ENCODE results near the gene ANGPTL8.

ANGPTL8 gene

GRCh38 chr19:11269408-11269807 lies 30.0 kb downstream of the ANGPTL8 start:
- H3K4me3 ChIP-seq (ENCODE audit: low read depth, low read length), result no peak overlapping the region
- in situ Hi-C loops (cut with HindIII; ENCODE audit: low sequenced_read_pairs), result no loop called here

GRCh38 chr19:11273296-11273695 lies 33.9 kb downstream of the ANGPTL8 start:
- in situ Hi-C loops (cut with HindIII; ENCODE audit: low sequenced_read_pairs), result no loop called here
- no peak for TF ChIP-seq CTCF (IDR thresholded peaks at IDR 0.05; ENCODE audit: low read depth, low read length)
- H3K4me3 ChIP-seq (ENCODE audit: low read depth, low read length), result no peak overlapping the region
- no peak for DNase-seq (ENCODE audit: low read depth, low spot score)

More at GRCh38 chr19:11269408-11269807, 30.0 kb downstream of the ANGPTL8 start:
- no peak for TF ChIP-seq CTCF (IDR thresholded peaks at IDR 0.05; ENCODE audit: low read depth, low read length)
- peak; percentile 35 for DNase-seq (ENCODE audit: low read depth, low spot score)

- H3K4me3 ChIP-seq (ENCODE audit: low read depth, low read length), result no peak overlapping the region
- in situ Hi-C loops (cut with HindIII; ENCODE audit: low sequenced_read_pairs), result no loop called here
- DNase-seq (ENCODE audit: low read depth, low spot score), result no peak
- no peak for TF ChIP-seq CTCF (IDR thresholded peaks at IDR 0.05; ENCODE audit: low read depth, low read length)
Measured at GRCh38 chr19:11273989-11274388, 34.6 kb downstream of the ANGPTL8 start.

- no peak for DNase-seq (ENCODE audit: low read depth, low spot score)
- no peak for TF ChIP-seq CTCF (IDR thresholded peaks at IDR 0.05; ENCODE audit: low read depth, low read length)
- no peak overlapping the region for H3K4me3 ChIP-seq (ENCODE audit: low read depth, low read length)
- in situ Hi-C loops (cut with HindIII; ENCODE audit: low sequenced_read_pairs), result no loop called here
Measured at GRCh38 chr19:11274533-11275086, 35.2 kb downstream of the ANGPTL8 start.

- no peak for DNase-seq (ENCODE audit: low read depth, low spot score)
- in situ Hi-C loops (cut with HindIII; ENCODE audit: low sequenced_read_pairs), result no loop called here
- no peak overlapping the region for H3K4me3 ChIP-seq (ENCODE audit: low read depth, low read length)
- no peak for TF ChIP-seq CTCF (IDR thresholded peaks at IDR 0.05; ENCODE audit: low read depth, low read length)
Measured at GRCh38 chr19:11278670-11279069, 39.3 kb downstream of the ANGPTL8 start.

GRCh38 chr19:11279505-11280236 lies 40.3 kb downstream of the ANGPTL8 start:
- in situ Hi-C loops (cut with HindIII; ENCODE audit: low sequenced_read_pairs), result no loop called here
- TF ChIP-seq CTCF (IDR thresholded peaks at IDR 0.05; ENCODE audit: low read depth, low read length), result no peak
- no peak for DNase-seq (ENCODE audit: low read depth, low spot score)
- no peak overlapping the region for H3K4me3 ChIP-seq (ENCODE audit: low read depth, low read length)

Data from astrocyte of the spinal cord (primary cell).